Caki2 (cell line): ENCODE data around the gene FAM32A. TPM values are rescaled to one million over a fixed set of nuclear protein-coding genes. Genes with fewer than 3 reads are reported as not detected.
"Not testable (repeated sequence)": the region's sequence is repeated elsewhere in the genome, so short reads cannot be mapped to it uniquely, and the experiment has no call there.

ENCODE experiments used
- DNase-seq: peaks from one replicate; pipeline ENCODE4 v3.0.0-alpha.2; 2015; ENCODE audit warnings: low read depth
- in situ Hi-C: cut with HindIII; loops from 2 replicates; pipeline ENCODE4 v1.10.0; 2016; ENCODE audit warnings: low sequenced_read_pairs, low pct_unique_long_range_greater_than_20kb, mixed read lengths
- total RNA-seq: library from RNA; depleted of rRNA; stranded (reverse); fragments of >200 nt; shearing (Covaris generic); gene quantifications from 2 replicates; pipeline ENCODE4 v1.2.3, GENCODE V29; 2014; ENCODE audit warnings: low replicate concordance

Gene FAM32A
- total RNA-seq, 1 experiment from 2014 or later = 164 TPM

GRCh38 chr19:16160445-16160942 lies 24.7 kb upstream of the FAM32A start:
- in situ Hi-C loops = no loop called here
- no peak for DNase-seq

DNA sequence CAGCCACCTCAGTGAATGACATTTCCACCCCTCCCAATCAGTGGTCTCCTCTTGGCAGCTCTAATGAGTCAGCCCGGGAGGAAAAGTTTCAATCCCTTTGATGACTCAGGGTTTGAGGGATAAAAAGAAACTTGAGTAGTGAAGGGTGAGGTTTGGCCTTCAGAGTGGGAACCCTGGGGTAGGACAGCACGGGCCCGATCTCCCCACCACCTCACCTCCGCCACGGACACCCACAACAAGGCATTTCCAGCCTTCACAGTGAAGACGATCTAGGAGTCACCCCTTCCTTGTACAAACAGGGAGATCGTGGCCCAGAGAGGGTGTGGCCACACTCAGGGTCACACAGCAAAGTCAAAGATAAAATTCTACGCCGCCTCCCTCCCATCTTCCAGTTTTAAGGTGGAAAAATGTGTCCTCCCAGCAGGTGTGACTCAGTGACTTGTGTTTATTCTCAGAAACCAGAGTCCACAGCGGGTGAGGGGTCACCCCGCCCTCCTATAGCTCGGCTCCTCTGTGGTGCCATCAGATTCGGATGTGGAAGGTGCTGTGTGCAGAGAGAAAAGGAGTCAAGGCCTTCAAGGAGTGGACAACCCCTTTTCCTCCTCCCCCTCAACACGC lies 24.2 kb upstream of the FAM32A start:
- peak; percentile 69 for DNase-seq
- in situ Hi-C loops = no loop called here

GRCh38 chr19:16161840-16162239 lies 23.4 kb upstream of the FAM32A start:
- DNase-seq = peak; percentile 54
- in situ Hi-C loops = no loop called here

GRCh38 chr19:16164222-16164890 lies 20.9 kb upstream of the FAM32A start:
- in situ Hi-C loops = no loop called here
- DNase-seq = no peak

DNA sequence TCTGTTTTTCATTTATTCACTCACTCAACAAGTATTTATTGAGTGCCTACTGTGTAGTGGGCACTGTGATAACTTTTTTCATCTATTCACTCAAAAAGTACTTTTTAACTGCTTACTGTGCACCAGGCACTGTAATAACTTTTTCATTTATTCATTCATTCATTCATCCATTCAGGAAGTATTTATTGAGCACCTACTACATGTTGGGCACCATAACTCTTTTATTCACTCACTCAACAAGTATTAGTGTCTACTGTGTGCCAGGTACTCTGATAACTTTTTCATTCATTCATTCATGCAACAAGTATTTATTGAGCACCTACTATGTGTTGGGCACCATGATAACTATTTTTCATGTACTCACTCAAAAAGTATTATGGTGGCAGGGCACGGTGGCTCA lies 18.8 kb upstream of the FAM32A start:
- no peak for DNase-seq
- in situ Hi-C loops = no loop called here

DNA sequence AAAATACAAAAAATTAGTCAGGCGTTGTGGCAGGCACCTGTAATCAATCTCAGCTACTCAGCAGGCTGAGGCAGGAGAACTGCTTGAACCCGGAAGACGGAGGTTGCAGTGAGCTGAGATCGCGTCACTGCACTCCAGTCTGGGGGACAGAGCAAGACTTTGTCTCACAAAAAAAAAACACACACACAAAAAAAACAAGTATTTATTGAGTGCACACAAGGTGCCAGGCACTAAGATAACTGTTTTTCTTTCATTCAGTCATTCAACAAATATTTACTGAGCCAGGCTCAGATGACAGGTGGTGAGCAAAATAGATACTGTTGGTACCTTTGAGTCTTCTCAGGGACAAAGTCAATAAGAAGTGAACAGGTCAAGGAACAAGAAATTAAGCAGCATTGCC lies 18.2 kb upstream of the FAM32A start:
- in situ Hi-C loops = no loop called here
- DNase-seq = no peak

GRCh38 chr19:16168465-16169081 lies 16.6 kb upstream of the FAM32A start:
- DNase-seq = no peak
- in situ Hi-C loops = no loop called here

DNA sequence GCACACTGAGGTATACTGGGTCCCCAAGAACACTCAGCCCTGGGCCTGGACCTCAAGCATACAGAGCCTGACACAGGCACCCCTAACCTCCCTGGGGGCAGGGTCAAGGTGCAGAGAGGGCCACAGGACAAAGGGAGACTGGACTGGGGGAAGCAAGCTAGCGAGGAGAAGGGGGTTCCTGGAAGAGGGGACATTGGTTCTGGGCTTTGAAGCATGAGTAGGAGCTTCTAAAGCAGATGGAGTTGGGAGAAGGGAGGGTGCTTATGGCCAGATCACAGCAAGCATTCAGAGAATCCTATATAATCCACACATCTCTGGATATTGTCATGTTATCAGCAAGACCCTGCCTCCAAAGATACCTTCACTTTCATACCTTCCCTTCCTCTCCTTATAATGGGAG lies 15.1 kb upstream of the FAM32A start:
- no peak for DNase-seq
- in situ Hi-C loops = no loop called here

DNA sequence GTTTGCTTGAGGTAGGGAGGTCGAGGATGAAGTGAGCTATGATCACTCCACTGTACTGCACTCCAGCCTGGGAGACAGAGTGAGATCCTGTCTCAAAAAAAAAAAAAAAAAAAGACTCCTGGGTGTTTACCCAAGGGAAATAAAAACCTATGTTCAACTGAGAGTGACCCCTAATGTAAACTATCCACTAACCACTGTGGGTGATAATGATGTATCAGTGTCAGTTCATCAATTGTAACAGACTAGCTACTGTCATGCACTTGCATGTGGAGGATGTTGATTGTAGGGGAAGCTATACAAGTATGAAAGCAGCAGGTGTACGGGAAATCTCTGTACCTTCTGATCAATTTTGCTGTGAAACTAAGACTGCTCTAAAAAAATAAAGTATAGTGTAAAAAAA lies 9.3 kb upstream of the FAM32A start:
- in situ Hi-C loops = no loop called here
- no peak for DNase-seq

DNA sequence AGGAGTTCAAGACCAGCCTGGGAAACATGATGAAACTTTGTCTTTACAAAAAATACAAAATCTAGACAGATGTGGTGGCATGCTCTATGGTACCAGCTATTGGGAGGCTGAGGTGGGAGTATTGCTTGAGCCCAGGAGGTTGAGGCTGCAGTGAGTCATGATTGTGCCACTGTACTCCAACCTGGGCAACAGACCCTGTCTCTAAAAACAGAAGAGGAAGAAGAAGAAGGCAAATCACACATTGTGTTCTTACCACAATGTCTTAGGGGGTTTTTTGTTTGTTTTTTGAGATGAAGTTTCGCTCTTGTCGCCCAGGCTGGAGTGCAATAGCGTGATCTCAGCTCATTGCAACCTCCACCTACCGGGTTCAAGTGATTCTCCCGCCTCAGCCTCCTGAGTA lies 6.3 kb upstream of the FAM32A start:
- DNase-seq, in situ Hi-C loops: not testable (repeated sequence)

GRCh38 chr19:16180611-16181010 lies 4.6 kb upstream of the FAM32A start:
- in situ Hi-C loops = no loop called here
- peak; percentile 41 for DNase-seq

GRCh38 chr19:16184665-16185122 lies 516 bp upstream of the FAM32A start:
- in situ Hi-C loops = no loop called here

GRCh38 chr19:16185768-16186123 lies 536 bp downstream of the FAM32A start:
- DNase-seq = peak; percentile 42
- in situ Hi-C loops = no loop called here

More at GRCh38 chr19:16184665-16185122, 516 bp upstream of the FAM32A start:
- DNase-seq = no peak

- in situ Hi-C loops = no loop called here
- no peak for DNase-seq
Measured at GRCh38 chr19:16188521-16188920, 3.3 kb downstream of the FAM32A start.

GRCh38 chr19:16190198-16190597 lies 5.0 kb downstream of the FAM32A start:
- in situ Hi-C loops = no loop called here
- no peak for DNase-seq

GRCh38 chr19:16190736-16191135 lies 5.5 kb downstream of the FAM32A start:
- in situ Hi-C loops = no loop called here
- DNase-seq = no peak

GRCh38 chr19:16191216-16191908 lies 6.2 kb downstream of the FAM32A start:
- in situ Hi-C loops = no loop called here
- DNase-seq = no peak

DNA sequence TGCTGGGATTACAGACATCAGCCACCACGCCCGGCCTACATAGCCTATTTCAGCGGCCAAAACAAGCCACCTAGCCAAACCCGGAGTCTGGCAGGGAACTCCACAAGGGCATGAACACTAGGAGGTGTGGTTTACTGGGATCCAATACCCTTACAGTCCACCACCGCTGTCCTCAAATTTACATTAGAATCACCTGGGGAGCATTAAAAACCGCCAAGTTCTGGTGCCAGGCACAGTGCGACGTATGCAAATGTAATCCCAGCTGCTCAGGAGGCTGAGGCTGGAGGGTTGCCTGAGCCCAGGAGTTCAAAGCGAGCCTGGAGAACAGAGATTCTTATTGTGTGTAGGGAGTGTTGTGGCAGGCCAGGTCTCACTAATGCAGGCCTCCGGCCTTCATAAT lies 8.3 kb downstream of the FAM32A start:
- no peak for DNase-seq
- in situ Hi-C loops = no loop called here

DNA sequence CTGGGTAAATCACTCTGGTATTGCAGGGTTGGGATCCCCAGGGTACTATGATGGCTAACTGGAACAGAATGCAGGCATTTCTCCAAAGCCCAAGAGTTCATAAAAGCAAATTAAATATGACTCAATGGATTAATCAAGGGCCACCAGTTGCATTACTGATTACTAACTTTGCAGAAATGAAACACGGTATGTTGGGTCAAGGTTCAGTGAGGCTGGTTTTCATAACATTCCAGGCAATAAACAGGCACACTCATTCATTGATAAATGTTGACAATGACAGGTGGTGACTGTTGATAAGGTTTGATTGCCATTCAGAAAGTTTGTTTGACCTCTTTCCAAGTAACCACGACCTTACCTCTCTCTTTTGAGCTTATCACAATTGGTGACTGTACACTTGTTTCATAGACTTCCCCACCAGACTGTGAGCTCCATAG lies 12.0 kb downstream of the FAM32A start:
- no peak for DNase-seq
- in situ Hi-C loops = no loop called here
